Parathyroid adenoma (tissue), 2 donors: ENCODE results near the gene POLDIP3.

Source experiments
- H2AFZ ChIP-seq: fragments of 300-600 bp; sonication (generic); one replicate; pipeline ENCODE4 v1.7.0; 2017; ENCODE audit warnings: antibody characterized with exemption, mild to moderate bottlenecking
- H3K27ac ChIP-seq: fragments of 300-600 bp; sonication (generic); one replicate; pipeline ENCODE4 v1.7.0; 2017
- H3K27me3 ChIP-seq: fragments of 300-600 bp; sonication (generic); one replicate; pipeline ENCODE4 v1.7.0; 2017; ENCODE audit warnings: low read length; ENCODE audit not compliant: control insufficient read depth, insufficient read depth
- H3K36me3 ChIP-seq: fragments of 300-600 bp; sonication (generic); one replicate; pipeline ENCODE4 v1.7.0; 2017; ENCODE audit warnings: low read length; ENCODE audit not compliant: control insufficient read depth, insufficient read depth
- H3K4me1 ChIP-seq: fragments of 300-600 bp; sonication (generic); one replicate; pipeline ENCODE4 v1.7.0; 2017; ENCODE audit warnings: control low read depth
- H3K4me2 ChIP-seq: fragments of 300-600 bp; sonication (generic); one replicate; pipeline ENCODE4 v1.7.0; 2017; ENCODE audit warnings: low read length
- H3K4me3 ChIP-seq: fragments of 300-600 bp; sonication (generic); one replicate; pipeline ENCODE4 v1.7.0; 2017; ENCODE audit warnings: low read depth, low read length
- H3K79me2 ChIP-seq: fragments of 300-600 bp; sonication (generic); one replicate; pipeline ENCODE4 v1.7.0; 2017; ENCODE audit warnings: control low read depth
- H3K9ac ChIP-seq: fragments of 300-600 bp; sonication (generic); one replicate; pipeline ENCODE4 v1.7.0; 2017; ENCODE audit warnings: mild to moderate bottlenecking
- H3K9me3 ChIP-seq: fragments of 300-600 bp; sonication (generic); one replicate; pipeline ENCODE4 v1.7.0; 2017; ENCODE audit warnings: low read length; ENCODE audit not compliant: control insufficient read depth
- TF ChIP-seq, protein P1 (sequence below): fragments of 300-600 bp; sonication (generic); IDR thresholded peaks from one replicate; pipeline ENCODE4 v1.7.0; 2017; ENCODE audit warnings: antibody characterized with exemption, mild to moderate bottlenecking
- donor health status: primary hyperparathyroidism.

POLDIP3 gene

DNA sequence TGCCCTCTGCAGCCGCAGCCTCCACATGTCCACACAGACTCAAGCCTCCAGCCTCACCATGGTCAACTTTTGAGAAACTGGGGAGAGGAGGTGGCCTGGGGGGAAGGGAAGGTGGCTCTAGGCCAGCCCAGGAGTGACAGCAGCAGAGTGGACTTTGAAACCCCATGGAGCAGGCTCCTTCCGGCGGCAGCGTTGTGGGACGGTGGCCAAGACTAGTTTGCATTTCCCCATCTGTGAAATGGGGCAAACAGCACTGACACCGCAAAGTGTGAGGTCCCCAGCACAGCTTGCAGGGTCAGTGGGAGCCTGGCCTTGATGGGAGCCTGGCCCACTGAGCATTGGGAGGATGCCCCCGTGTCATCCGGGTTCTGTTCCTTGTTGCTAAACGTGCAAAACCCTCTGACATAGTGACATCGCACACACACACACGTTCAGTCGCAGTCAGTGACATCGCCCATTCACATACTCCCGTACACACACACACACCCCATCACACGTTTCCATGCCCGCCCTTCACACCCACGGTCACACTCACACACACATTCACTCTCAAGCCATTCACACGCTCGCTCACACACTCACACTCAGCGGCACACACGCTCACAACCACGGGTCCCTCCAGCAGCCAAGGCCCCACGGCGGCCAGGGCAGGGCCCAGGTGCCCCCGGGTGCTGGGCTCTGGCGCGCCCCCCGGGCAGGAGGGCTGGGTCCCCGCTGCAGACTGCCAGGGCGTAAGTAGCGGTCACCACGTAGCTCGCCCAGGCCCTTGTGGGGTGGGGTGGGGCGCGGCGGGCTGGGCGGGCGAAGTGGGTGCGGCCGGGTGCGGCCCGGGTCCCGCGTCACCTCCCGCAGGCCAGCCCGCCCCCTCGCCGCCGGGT, 33.9 kb upstream of the POLDIP3 start:
- H3K79me2 ChIP-seq: no peaks in the 10 kb centered on the region
- H3K9me3 ChIP-seq: no peaks in the 10 kb centered on the region
- H3K27ac ChIP-seq: peak overlapping the region; percentile 62
- TF ChIP-seq, protein P1, sequence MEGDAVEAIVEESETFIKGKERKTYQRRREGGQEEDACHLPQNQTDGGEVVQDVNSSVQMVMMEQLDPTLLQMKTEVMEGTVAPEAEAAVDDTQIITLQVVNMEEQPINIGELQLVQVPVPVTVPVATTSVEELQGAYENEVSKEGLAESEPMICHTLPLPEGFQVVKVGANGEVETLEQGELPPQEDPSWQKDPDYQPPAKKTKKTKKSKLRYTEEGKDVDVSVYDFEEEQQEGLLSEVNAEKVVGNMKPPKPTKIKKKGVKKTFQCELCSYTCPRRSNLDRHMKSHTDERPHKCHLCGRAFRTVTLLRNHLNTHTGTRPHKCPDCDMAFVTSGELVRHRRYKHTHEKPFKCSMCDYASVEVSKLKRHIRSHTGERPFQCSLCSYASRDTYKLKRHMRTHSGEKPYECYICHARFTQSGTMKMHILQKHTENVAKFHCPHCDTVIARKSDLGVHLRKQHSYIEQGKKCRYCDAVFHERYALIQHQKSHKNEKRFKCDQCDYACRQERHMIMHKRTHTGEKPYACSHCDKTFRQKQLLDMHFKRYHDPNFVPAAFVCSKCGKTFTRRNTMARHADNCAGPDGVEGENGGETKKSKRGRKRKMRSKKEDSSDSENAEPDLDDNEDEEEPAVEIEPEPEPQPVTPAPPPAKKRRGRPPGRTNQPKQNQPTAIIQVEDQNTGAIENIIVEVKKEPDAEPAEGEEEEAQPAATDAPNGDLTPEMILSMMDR: no peak
- peak overlapping the region; percentile 72 for H2AFZ ChIP-seq
- H3K9ac ChIP-seq: peak overlapping the region; percentile 61
- H3K4me2 ChIP-seq: peak overlapping the region; percentile 94
- H3K4me3 ChIP-seq: peak overlapping the region; percentile 76
- H3K4me1 ChIP-seq: no peaks in the 10 kb centered on the region
- no peaks in the 10 kb centered on the region for H3K36me3 ChIP-seq
- H3K27me3 ChIP-seq: no peaks in the 10 kb centered on the region

DNA sequence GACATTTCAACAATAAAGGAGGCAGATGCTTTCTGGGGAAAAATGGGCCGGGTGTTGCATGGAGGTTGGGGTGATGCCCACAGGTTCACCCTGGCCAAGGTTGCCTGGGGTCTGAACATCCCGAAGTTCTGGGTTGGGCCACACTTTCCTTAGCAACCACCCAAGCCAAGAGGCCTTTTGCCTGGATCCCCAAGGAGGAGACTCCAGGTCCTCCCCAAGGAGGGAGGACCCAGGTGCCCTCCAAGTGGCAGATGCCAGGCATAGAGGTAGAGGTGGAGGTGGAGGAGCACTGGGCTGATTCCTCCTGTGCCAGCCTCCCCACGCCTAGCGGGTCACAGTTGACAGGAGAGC, 33.3 kb upstream of the POLDIP3 start:
- H3K4me1 ChIP-seq: no peaks in the 10 kb centered on the region
- H3K9ac ChIP-seq: no peak overlapping the region
- no peaks in the 10 kb centered on the region for H3K9me3 ChIP-seq
- H2AFZ ChIP-seq: no peak overlapping the region
- no peak overlapping the region for H3K4me3 ChIP-seq
- no peak overlapping the region for H3K27ac ChIP-seq
- no peaks in the 10 kb centered on the region for H3K27me3 ChIP-seq
- no peak overlapping the region for H3K4me2 ChIP-seq
- no peaks in the 10 kb centered on the region for H3K36me3 ChIP-seq
- TF ChIP-seq, protein P1: no peak
- H3K79me2 ChIP-seq: no peaks in the 10 kb centered on the region

DNA sequence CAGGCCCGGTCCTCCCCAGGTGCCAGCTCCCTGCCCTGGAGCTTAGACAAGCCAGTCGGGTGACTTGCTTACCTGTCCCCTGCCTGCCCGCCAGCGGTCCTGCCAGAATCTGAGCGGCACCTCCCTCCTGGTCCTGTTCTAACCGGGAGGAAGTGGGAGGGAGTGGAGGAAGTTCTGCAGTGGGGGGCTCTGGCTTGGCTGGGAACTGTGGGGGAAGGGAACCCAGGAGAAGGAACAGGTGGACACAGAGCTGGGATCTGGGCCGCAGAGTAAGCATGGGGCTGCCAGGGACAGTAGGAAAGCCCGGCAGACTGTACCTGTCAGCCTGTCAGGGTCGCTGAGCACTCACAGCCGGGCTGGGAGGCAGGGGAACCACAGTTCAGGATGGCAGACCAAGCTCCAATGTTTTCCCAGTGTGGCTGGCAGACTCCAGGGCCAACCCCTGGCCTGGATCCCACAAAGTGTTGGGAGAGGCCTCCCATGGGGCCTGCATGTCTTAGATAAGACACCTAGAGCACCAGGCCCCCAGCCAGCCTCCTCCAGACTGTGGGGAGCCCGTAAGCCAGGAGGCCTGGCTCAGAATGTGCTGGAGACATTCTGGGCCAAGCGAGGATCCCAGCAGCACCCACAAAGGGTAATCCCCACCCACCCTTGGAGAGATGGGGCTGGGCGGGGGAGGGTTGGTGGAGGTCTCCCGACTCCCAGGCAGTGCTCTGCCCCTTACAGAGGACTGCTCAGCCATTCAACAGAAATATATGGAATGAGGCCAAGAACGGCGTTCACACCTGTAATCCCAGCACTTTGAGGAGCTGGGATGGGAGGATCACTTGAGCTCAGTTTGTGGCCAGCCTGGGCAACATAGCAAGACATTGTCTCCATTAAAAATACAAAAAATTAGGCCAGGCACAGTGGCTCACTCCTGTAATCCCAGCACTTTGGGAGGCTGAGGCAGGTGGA, 32.2 kb upstream of the POLDIP3 start:
- Histone ChIP-seq H3K27ac (no peak overlapping the region), H3K4me3 (no peak overlapping the region), H2AFZ (no peak overlapping the region), H3K27me3 (no peaks in the 10 kb centered on the region), H3K4me1 (no peaks in the 10 kb centered on the region), H3K79me2 (no peaks in the 10 kb centered on the region), H3K9ac (no peak overlapping the region), H3K4me2 (no peak overlapping the region), H3K9me3 (no peaks in the 10 kb centered on the region), H3K36me3 (no peaks in the 10 kb centered on the region)
- TF ChIP-seq, protein P1: no peak

DNA sequence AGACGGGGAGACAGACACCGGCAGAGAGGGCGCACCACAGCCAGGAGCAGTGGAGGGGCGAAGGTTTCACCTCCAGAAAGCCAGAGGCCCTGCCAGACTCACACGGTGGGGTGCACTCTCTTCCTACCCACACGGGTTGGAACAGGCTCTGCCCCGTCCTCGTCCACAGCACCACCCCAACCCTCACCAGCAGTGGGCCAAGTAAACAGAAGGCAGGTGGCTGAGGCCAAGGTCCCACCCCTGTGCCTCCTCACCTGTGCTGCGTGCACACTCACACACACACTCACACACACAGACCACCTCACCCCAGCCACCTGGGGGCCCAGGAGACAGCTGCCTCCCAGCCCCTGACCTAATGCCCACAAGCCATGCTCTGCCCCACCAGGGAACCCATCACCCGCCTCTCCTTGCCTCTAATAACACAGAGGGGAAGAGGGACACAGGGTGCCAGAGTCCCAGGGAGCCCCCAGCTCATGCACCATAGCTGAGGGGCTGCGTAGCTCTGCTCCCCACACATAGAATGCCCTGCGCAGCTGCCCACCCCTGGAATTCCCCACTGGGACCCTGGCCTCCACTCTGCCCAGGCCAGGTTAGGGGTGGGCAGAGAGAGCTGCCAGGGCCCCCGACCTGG, 31.4 kb upstream of the POLDIP3 start:
- Histone ChIP-seq H3K27ac (no peak overlapping the region), H3K4me2 (no peak overlapping the region), H3K36me3 (no peaks in the 10 kb centered on the region), H3K4me3 (no peak overlapping the region), H3K9me3 (no peaks in the 10 kb centered on the region), H3K27me3 (no peaks in the 10 kb centered on the region), H3K79me2 (no peaks in the 10 kb centered on the region), H2AFZ (no peak overlapping the region), H3K4me1 (no peaks in the 10 kb centered on the region), H3K9ac (no peak overlapping the region)
- TF ChIP-seq, protein P1: no peak
